Liver (tissue), 9 donors: ENCODE measurements around the gene LMNB1. TPM values are rescaled to one million over a fixed set of nuclear protein-coding genes. Genes with fewer than 3 reads are reported as not detected.

Source experiments
- DNase-seq: peaks from one replicate; pipeline ENCODE4 v3.0.0-alpha.2; 2017; ENCODE audit warnings: low spot score
- H3K27ac ChIP-seq, 2 donors: one replicate each; pipeline ENCODE4 v1.7.0; 2013; ENCODE audit warnings: inconsistent platforms in 2 of 2, low read length in 2 of 2, control low read depth in 1 of 2, low read depth in 1 of 2, mild to moderate bottlenecking in 1 of 2
- H3K27me3 ChIP-seq, 4 donors: one replicate each; pipeline versions ENCODE4 v1.6.1 to v1.7.0; 2013; ENCODE audit warnings: low read length in 3 of 4, inconsistent platforms in 1 of 4, mild to moderate bottlenecking in 1 of 4, moderate library complexity in 1 of 4; ENCODE audit not compliant: control insufficient read depth in 4 of 4, insufficient read depth in 4 of 4
- H3K36me3 ChIP-seq, 4 donors: one replicate each; pipeline versions ENCODE4 v1.6.1 to v1.7.0; 2013; ENCODE audit warnings: low read length in 3 of 4, mild to moderate bottlenecking in 3 of 4, low read depth in 1 of 4, moderate library complexity in 1 of 4; ENCODE audit not compliant: control insufficient read depth in 4 of 4, insufficient read depth in 3 of 4
- H3K4me1 ChIP-seq, 4 donors: one replicate each; pipeline versions ENCODE4 v1.6.1 to v1.7.0; 2013; ENCODE audit warnings: low read length in 3 of 4, mild to moderate bottlenecking in 3 of 4, moderate library complexity in 1 of 4; ENCODE audit not compliant: control insufficient read depth in 4 of 4, insufficient read depth in 4 of 4
- H3K4me3 ChIP-seq, 3 donors: one replicate each; pipeline versions ENCODE4 v1.6.1 to v1.7.0; 2013; ENCODE audit warnings: low read length in 3 of 3, control low read depth in 1 of 3, low read depth in 1 of 3, mild to moderate bottlenecking in 1 of 3
- H3K9ac ChIP-seq, 2 donors: one replicate each; pipeline ENCODE4 v1.7.0; 2013; ENCODE audit warnings: low read length in 2 of 2, mild to moderate bottlenecking in 2 of 2, moderate library complexity in 2 of 2, control low read depth in 1 of 2, low read depth in 1 of 2
- H3K9me3 ChIP-seq, 4 donors: one replicate each; pipeline versions ENCODE4 v1.6.1 to v1.7.0; 2013; ENCODE audit warnings: low read length in 3 of 4; ENCODE audit not compliant: control insufficient read depth in 4 of 4
- EGR1 ChIP-seq, 2 donors: IDR thresholded peaks; 2 replicates each; pipeline ENCODE4 v1.6.1; 2016 to 2018; ENCODE audit warnings: antibody characterized with exemption in 2 of 2, low read depth in 2 of 2
- FOXA1 ChIP-seq: IDR thresholded peaks from 2 replicates; pipeline ENCODE4 v1.6.1; 2016; ENCODE audit warnings: antibody characterized with exemption
- FOXA2 ChIP-seq: IDR thresholded peaks from 2 replicates; pipeline ENCODE4 v1.6.1; 2016; ENCODE audit warnings: antibody characterized with exemption
- GABPA ChIP-seq, 2 donors: IDR thresholded peaks in 1 of 2; conservative IDR thresholded peaks in 1 of 2; 2 replicates each; pipeline ENCODE4 v1.6.1; 2016; ENCODE audit warnings: antibody characterized with exemption in 2 of 2, mild to moderate bottlenecking in 1 of 2, moderate library complexity in 1 of 2
- HNF4A ChIP-seq, 2 donors: conservative IDR thresholded peaks; 2 replicates each; pipeline ENCODE4 v1.6.1; 2016; ENCODE audit warnings: antibody characterized with exemption in 2 of 2, mild to moderate bottlenecking in 2 of 2
- HNF4G ChIP-seq: IDR thresholded peaks from 2 replicates; pipeline ENCODE4 v1.6.1; 2016; ENCODE audit warnings: antibody characterized with exemption
- JUND ChIP-seq, 2 donors: IDR thresholded peaks; 2 replicates each; pipeline ENCODE4 v1.6.1; 2016; ENCODE audit warnings: antibody characterized with exemption in 2 of 2
- NR2F2 ChIP-seq: IDR thresholded peaks from 2 replicates; pipeline ENCODE4 v1.6.1; 2016; ENCODE audit warnings: antibody characterized with exemption
- RAD21 ChIP-seq, 2 donors: IDR thresholded peaks; 2 replicates each; pipeline ENCODE4 v1.6.1; 2016; ENCODE audit warnings: antibody characterized with exemption in 2 of 2, mild to moderate bottlenecking in 2 of 2
- RXRA ChIP-seq, 2 donors: IDR thresholded peaks; 2 replicates each; pipeline ENCODE4 v1.6.1; 2017 to 2018; ENCODE audit warnings: antibody characterized with exemption in 2 of 2, mild to moderate bottlenecking in 1 of 2
- SP1 ChIP-seq: IDR thresholded peaks from 2 replicates; pipeline ENCODE4 v1.6.1; 2018; ENCODE audit warnings: antibody characterized with exemption, mild to moderate bottlenecking
- TAF1 ChIP-seq: conservative IDR thresholded peaks from 2 replicates; pipeline ENCODE4 v1.6.1; 2016; ENCODE audit warnings: antibody characterized with exemption, mild to moderate bottlenecking
- YY1 ChIP-seq: IDR thresholded peaks from 2 replicates; pipeline ENCODE4 v1.6.1; 2016; ENCODE audit warnings: antibody characterized with exemption, mild to moderate bottlenecking
- ZBTB33 ChIP-seq: IDR thresholded peaks from 2 replicates; pipeline ENCODE4 v1.6.1; 2016; ENCODE audit warnings: antibody characterized with exemption
- WGBS: extraction: QIAGEN DNeasy Blood & Tissue Kit; methylation state at CpG from one replicate; pipeline ENCODE4 v1.1.7; 2013; 5-methylcytosine and 5-hydroxymethylcytosine counted together
- polyA plus RNA-seq, 2 donors: library from polyadenylated mRNA; stranded (reverse) in 1 of 2; unstranded in 1 of 2; fragments of 200-250 nt in 1 of 2; fragments of >200 nt in 1 of 2; fragmentation: Nextera tagmentation in 1 of 2; extraction: Ambion mirVana in 1 of 2; gene quantifications; one replicate each; pipeline versions ENCODE4 v1.2.1 to v1.2.3, GENCODE V29; 2013 to 2015
- total RNA-seq, 2 donors: library from RNA; depleted of rRNA; stranded (reverse); fragments of >200 nt; gene quantifications; one replicate each; pipeline ENCODE4 v1.2.3, GENCODE V29; 2014
- TF ChIP-seq, protein P1 (sequence below): fragments of 150-350 bp; IDR thresholded peaks from 2 replicates; pipeline ENCODE4 v1.5.1; 2017; ENCODE audit warnings: improper control_type of control experiment, low read depth, low read length; ENCODE audit not compliant: missing input control
- TF ChIP-seq, protein P2 (sequence below): IDR thresholded peaks from 2 replicates; pipeline ENCODE4 v1.6.1; 2016; ENCODE audit warnings: antibody characterized with exemption
- TF ChIP-seq, protein P3 (sequence below): IDR thresholded peaks from 2 replicates; pipeline ENCODE4 v1.6.1; 2016; ENCODE audit warnings: antibody characterized with exemption
- TF ChIP-seq, protein P4 (sequence below): IDR thresholded peaks from 2 replicates; pipeline ENCODE4 v1.6.1; 2016; ENCODE audit warnings: antibody characterized with exemption, mild to moderate bottlenecking
- donor health status: healthy.
- donor health status: healthy.
- donor health status: healthy.
- donor health status: healthy.
- donor health status: healthy.

The LMNB1 gene
- total and polyA plus RNA-seq, 4 donors = 0.57 to 45.7 (median 5.6) TPM

- Histone ChIP-seq H3K4me3 (no peak overlapping the region), H3K27me3 (no peaks in the 10 kb centered on the region), H3K27ac (no peak overlapping the region), H3K9me3 (no peaks in the 10 kb centered on the region), H3K9ac (no peak overlapping the region), H3K36me3 (no peaks in the 10 kb centered on the region), H3K4me1 (no peaks in the 10 kb centered on the region)
- no peak for DNase-seq
- 76% methylated on average over 4 of the region's 4 CpGs for whole genome bisulfite sequencing
- TF ChIP-seq YY1 (no peak), FOXA2 (no peak)
- TF ChIP-seq, protein P1, sequence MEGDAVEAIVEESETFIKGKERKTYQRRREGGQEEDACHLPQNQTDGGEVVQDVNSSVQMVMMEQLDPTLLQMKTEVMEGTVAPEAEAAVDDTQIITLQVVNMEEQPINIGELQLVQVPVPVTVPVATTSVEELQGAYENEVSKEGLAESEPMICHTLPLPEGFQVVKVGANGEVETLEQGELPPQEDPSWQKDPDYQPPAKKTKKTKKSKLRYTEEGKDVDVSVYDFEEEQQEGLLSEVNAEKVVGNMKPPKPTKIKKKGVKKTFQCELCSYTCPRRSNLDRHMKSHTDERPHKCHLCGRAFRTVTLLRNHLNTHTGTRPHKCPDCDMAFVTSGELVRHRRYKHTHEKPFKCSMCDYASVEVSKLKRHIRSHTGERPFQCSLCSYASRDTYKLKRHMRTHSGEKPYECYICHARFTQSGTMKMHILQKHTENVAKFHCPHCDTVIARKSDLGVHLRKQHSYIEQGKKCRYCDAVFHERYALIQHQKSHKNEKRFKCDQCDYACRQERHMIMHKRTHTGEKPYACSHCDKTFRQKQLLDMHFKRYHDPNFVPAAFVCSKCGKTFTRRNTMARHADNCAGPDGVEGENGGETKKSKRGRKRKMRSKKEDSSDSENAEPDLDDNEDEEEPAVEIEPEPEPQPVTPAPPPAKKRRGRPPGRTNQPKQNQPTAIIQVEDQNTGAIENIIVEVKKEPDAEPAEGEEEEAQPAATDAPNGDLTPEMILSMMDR = no peak
These were observed 22.3 kb upstream of the LMNB1 start for GRCh38 chr5:126754609-126755008.

- H3K4me3 ChIP-seq = no peak overlapping the region
- H3K36me3 ChIP-seq = no peaks in the 10 kb centered on the region
- H3K27ac ChIP-seq = no peak overlapping the region
- no peaks in the 10 kb centered on the region for H3K27me3 ChIP-seq
- no peak for DNase-seq
- H3K9me3 ChIP-seq = no peaks in the 10 kb centered on the region
- H3K9ac ChIP-seq = no peak overlapping the region
- TF ChIP-seq TAF1 (no peak), SP1 (no peak), JUND (IDR thresholded peaks at IDR 0.05) (no peak), HNF4A (conservative IDR thresholded peaks at IDR 0.05) (no peak), RAD21 (IDR thresholded peaks at IDR 0.05) (no peak), EGR1 (IDR thresholded peaks at IDR 0.05; ENCODE audit: low read depth in 2 of 2) (no peak), RXRA (IDR thresholded peaks at IDR 0.05) (no peak), NR2F2 (no peak), GABPA (IDR thresholded peaks at IDR 0.05 in 1 of 2, conservative IDR thresholded peaks at IDR 0.05 in 1 of 2) (no peak), ZBTB33 (no peak), HNF4G (no peak), FOXA2 (no peak), FOXA1 (no peak), YY1 (no peak)
- TF ChIP-seq, protein P2, sequence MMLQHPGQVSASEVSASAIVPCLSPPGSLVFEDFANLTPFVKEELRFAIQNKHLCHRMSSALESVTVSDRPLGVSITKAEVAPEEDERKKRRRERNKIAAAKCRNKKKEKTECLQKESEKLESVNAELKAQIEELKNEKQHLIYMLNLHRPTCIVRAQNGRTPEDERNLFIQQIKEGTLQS = no peak
- TF ChIP-seq, protein P1 = no peak
- TF ChIP-seq, protein P3, sequence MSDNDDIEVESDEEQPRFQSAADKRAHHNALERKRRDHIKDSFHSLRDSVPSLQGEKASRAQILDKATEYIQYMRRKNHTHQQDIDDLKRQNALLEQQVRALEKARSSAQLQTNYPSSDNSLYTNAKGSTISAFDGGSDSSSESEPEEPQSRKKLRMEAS = no peak
- TF ChIP-seq, protein P4, sequence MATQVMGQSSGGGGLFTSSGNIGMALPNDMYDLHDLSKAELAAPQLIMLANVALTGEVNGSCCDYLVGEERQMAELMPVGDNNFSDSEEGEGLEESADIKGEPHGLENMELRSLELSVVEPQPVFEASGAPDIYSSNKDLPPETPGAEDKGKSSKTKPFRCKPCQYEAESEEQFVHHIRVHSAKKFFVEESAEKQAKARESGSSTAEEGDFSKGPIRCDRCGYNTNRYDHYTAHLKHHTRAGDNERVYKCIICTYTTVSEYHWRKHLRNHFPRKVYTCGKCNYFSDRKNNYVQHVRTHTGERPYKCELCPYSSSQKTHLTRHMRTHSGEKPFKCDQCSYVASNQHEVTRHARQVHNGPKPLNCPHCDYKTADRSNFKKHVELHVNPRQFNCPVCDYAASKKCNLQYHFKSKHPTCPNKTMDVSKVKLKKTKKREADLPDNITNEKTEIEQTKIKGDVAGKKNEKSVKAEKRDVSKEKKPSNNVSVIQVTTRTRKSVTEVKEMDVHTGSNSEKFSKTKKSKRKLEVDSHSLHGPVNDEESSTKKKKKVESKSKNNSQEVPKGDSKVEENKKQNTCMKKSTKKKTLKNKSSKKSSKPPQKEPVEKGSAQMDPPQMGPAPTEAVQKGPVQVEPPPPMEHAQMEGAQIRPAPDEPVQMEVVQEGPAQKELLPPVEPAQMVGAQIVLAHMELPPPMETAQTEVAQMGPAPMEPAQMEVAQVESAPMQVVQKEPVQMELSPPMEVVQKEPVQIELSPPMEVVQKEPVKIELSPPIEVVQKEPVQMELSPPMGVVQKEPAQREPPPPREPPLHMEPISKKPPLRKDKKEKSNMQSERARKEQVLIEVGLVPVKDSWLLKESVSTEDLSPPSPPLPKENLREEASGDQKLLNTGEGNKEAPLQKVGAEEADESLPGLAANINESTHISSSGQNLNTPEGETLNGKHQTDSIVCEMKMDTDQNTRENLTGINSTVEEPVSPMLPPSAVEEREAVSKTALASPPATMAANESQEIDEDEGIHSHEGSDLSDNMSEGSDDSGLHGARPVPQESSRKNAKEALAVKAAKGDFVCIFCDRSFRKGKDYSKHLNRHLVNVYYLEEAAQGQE = no peak
- WGBS = 76% methylated on average over 4 of the region's 4 CpGs
- no peaks in the 10 kb centered on the region for H3K4me1 ChIP-seq
These were observed 21.3 kb upstream of the LMNB1 start for GRCh38 chr5:126755593-126755992.
